K562 (cell line): ENCODE measurements around the gene CRKL. TPM values are rescaled to one million over a fixed set of nuclear protein-coding genes. Genes with fewer than 3 reads are reported as not detected.

Experiments used
- ATF7 ChIP-seq: fragments of 450-650 bp; IDR thresholded peaks from 2 replicates; pipeline ENCODE4 v1.7.1; 2014; ENCODE audit warnings: mild to moderate bottlenecking, moderate library complexity
- BMI1 ChIP-seq: fragments of 150-350 bp; IDR thresholded peaks from 2 replicates; pipeline ENCODE4 v1.6.1; 2014; ENCODE audit warnings: low read length
- CC2D1A ChIP-seq: fragments of 450-650 bp; IDR thresholded peaks from 2 replicates; pipeline ENCODE4 v1.6.1; 2017; ENCODE audit warnings: mild to moderate bottlenecking
- EHMT2 ChIP-seq: fragments of 450-650 bp; IDR thresholded peaks from 2 replicates; pipeline ENCODE4 v1.6.1; 2018; ENCODE audit warnings: antibody characterized with exemption
- FOXA3 ChIP-seq, 2 experiments: fragments of 450-650 bp in 1 of 2; sonication (generic) in 1 of 2; formaldehyde crosslinking; IDR thresholded peaks in 1 of 2; conservative IDR thresholded peaks in 1 of 2; 2 replicates each; pipeline versions ENCODE4 v1.4.0 to v1.8.0; 2020 to 2022; ENCODE audit warnings: mild to moderate bottlenecking in 2 of 2, missing genetic modification reagents in 1 of 2
- KLF1 ChIP-seq: fragments of 450-650 bp; IDR thresholded peaks from 2 replicates; pipeline ENCODE4 v1.6.1; 2016; ENCODE audit warnings: missing genetic modification characterization, missing compliant biosample characterization
- KLF13 ChIP-seq: fragments of 450-650 bp; IDR thresholded peaks from 2 replicates; pipeline ENCODE4 v1.6.1; 2016; ENCODE audit warnings: missing genetic modification characterization, low read depth, mild to moderate bottlenecking, missing compliant biosample characterization, moderate library complexity, borderline replicate concordance
- MEF2A ChIP-seq: IDR thresholded peaks from 2 replicates; pipeline ENCODE4 v1.6.1; 2011; ENCODE audit warnings: low read depth, mild to moderate bottlenecking, low read length, moderate library complexity; ENCODE audit not compliant: control insufficient read depth
- RBM22 ChIP-seq: fragments of 200-400 bp; formaldehyde crosslinking; IDR thresholded peaks from 2 replicates; pipeline ENCODE4 v1.6.1; 2018; ENCODE audit warnings: low read length, low read depth; ENCODE audit not compliant: poor library complexity, severe bottlenecking
- TAF15 ChIP-seq: fragments of 200-400 bp; formaldehyde crosslinking; IDR thresholded peaks from 2 replicates; pipeline ENCODE4 v1.6.1; 2017; ENCODE audit warnings: mild to moderate bottlenecking, low read depth, low read length, moderate library complexity
- ZBTB7A ChIP-seq: IDR thresholded peaks from 2 replicates; pipeline ENCODE4 v1.6.1; 2011; ENCODE audit warnings: low read depth, mild to moderate bottlenecking, low read length, moderate library complexity, borderline replicate concordance; ENCODE audit not compliant: control insufficient read depth
- ZFX ChIP-seq: sonication (generic); formaldehyde crosslinking; IDR thresholded peaks from 2 replicates; pipeline ENCODE4 v1.8.0; 2022; ENCODE audit warnings: mild to moderate bottlenecking, missing genetic modification reagents, moderate library complexity
- ZNF184 ChIP-seq: sonication (generic); formaldehyde crosslinking; IDR thresholded peaks from 2 replicates; pipeline ENCODE4 v1.5.0; 2020; ENCODE audit warnings: missing genetic modification reagents
- ZNF24 ChIP-seq: fragments of 450-650 bp; IDR thresholded peaks from 2 replicates; pipeline ENCODE4 v1.6.1; 2016
- ZNF778 ChIP-seq: fragments of 450-650 bp; formaldehyde crosslinking; IDR thresholded peaks from 2 replicates; pipeline ENCODE4 v1.4.0; 2020; ENCODE audit warnings: mild to moderate bottlenecking, moderate library complexity
- ZZZ3 ChIP-seq: fragments of 450-650 bp; IDR thresholded peaks from 2 replicates; pipeline ENCODE4 v1.6.1; 2016; ENCODE audit warnings: antibody characterized with exemption, mild to moderate bottlenecking, moderate library complexity
- polyA plus RNA-seq, 8 experiments: library from polyadenylated mRNA; depleted of rRNA in 4 of 8; stranded (reverse) in 5 of 8; unstranded in 3 of 8; fragments of >200 nt; fragmentation: Nextera tagmentation in 2 of 8; fragmentation: Illumina TruSeq in 1 of 8; extraction: Ambion mirVana in 2 of 8; extraction: Trizol in 1 of 8; gene quantifications; 2 replicates each; pipeline versions ENCODE4 v1.2.1 to v1.2.3, GENCODE V29; 2011 to 2014; ENCODE audit warnings: inconsistent platforms in 1 of 8, missing spikeins in 1 of 8
- total RNA-seq, 7 experiments: library from RNA; depleted of rRNA in 6 of 7; stranded (reverse); fragments of >200 nt in 6 of 7; fragmentation: Illumina TruSeq in 2 of 7; extraction: Trizol in 2 of 7; gene quantifications; 2 replicates each; pipeline versions ENCODE4 v1.2.1 to v1.2.3, GENCODE V29; 2011 to 2021; ENCODE audit warnings: low replicate concordance in 1 of 7
- TF ChIP-seq, protein P1 (sequence below): sonication (generic); formaldehyde crosslinking; IDR thresholded peaks from 2 replicates; pipeline ENCODE4 v1.8.0; 2023; ENCODE audit warnings: missing genetic modification reagents, mild to moderate bottlenecking, borderline replicate concordance
- TF ChIP-seq, protein P2 (sequence below): fragments of 250-450 bp; sonication (Bioruptor Pico); IDR thresholded peaks from 2 replicates; pipeline ENCODE4 v1.4.0; 2020; ENCODE audit warnings: mild to moderate bottlenecking, moderate library complexity, borderline replicate concordance
- TF ChIP-seq, protein P3 (sequence below): fragments of 450-650 bp; formaldehyde crosslinking; conservative IDR thresholded peaks from 2 replicates; pipeline ENCODE4 v1.4.0; 2022; ENCODE audit warnings: mild to moderate bottlenecking, missing genetic modification characterization

Gene CRKL
- total and polyA plus RNA-seq, 9 of the 15 experiments (the other 6 are each of a cell fraction or from before 2014, with no cell fraction given) = 100 to 263 (median 124) TPM

DNA sequence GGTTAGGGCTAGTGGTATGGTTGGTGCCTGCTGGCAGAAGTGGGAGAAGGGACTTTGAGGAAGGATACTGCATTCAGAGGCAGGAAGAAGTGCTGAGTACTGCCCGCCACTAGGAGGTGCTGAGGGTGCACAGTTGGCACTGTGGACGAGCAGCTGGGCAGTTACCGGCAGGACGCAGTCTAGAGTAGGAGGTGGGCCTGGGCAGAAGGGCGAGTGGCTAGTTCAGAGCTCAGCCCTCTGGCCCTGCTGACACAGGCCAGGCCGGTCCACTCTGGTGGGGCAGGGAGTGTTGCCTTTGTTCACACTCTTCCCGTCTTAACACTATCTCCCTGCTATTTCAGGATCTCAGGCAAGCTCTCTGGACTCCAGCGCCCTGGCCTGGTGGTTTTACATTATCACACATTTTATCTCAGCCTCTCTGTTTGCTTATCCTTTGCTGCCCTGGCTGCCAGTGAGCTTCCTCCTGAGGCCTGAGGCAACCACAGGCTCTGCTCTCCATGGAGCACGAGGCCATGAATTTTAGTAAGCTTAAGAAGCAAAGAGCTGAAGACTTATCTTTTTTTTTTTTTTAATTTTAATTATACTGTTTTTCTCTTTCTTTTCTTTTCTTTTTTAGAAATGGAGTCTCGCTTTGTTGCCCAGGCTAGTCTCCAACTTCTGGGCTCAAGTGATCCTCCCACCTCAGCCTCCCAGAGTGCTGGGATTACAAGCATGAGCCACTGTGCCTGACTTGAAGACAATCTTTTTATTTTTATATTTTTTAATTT, 31.5 kb upstream of the CRKL start (continued):
- TF ChIP-seq, protein P1, sequence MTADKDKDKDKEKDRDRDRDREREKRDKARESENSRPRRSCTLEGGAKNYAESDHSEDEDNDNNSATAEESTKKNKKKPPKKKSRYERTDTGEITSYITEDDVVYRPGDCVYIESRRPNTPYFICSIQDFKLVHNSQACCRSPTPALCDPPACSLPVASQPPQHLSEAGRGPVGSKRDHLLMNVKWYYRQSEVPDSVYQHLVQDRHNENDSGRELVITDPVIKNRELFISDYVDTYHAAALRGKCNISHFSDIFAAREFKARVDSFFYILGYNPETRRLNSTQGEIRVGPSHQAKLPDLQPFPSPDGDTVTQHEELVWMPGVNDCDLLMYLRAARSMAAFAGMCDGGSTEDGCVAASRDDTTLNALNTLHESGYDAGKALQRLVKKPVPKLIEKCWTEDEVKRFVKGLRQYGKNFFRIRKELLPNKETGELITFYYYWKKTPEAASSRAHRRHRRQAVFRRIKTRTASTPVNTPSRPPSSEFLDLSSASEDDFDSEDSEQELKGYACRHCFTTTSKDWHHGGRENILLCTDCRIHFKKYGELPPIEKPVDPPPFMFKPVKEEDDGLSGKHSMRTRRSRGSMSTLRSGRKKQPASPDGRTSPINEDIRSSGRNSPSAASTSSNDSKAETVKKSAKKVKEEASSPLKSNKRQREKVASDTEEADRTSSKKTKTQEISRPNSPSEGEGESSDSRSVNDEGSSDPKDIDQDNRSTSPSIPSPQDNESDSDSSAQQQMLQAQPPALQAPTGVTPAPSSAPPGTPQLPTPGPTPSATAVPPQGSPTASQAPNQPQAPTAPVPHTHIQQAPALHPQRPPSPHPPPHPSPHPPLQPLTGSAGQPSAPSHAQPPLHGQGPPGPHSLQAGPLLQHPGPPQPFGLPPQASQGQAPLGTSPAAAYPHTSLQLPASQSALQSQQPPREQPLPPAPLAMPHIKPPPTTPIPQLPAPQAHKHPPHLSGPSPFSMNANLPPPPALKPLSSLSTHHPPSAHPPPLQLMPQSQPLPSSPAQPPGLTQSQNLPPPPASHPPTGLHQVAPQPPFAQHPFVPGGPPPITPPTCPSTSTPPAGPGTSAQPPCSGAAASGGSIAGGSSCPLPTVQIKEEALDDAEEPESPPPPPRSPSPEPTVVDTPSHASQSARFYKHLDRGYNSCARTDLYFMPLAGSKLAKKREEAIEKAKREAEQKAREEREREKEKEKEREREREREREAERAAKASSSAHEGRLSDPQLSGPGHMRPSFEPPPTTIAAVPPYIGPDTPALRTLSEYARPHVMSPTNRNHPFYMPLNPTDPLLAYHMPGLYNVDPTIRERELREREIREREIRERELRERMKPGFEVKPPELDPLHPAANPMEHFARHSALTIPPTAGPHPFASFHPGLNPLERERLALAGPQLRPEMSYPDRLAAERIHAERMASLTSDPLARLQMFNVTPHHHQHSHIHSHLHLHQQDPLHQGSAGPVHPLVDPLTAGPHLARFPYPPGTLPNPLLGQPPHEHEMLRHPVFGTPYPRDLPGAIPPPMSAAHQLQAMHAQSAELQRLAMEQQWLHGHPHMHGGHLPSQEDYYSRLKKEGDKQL (CRISPR knock-in tag) = 0 out of 2 replicates have a peak, but pooled peaks have one; percentile 60
- TF ChIP-seq KLF1 (tag) = 0 out of 2 replicates have a peak, but pooled peaks have one; percentile 11
- TF ChIP-seq FOXA3 (CRISPR knock-in tag; conservative IDR thresholded peaks at IDR 0.05 in 1 of 2, IDR thresholded peaks at IDR 0.05 in 1 of 2) = peak; percentile 81 to 87
- TF ChIP-seq ZZZ3 = no peak
- peak; percentile 93 for TF ChIP-seq ZNF24
- peak; percentile 88 for TF ChIP-seq ZFX (CRISPR knock-in tag)
- TF ChIP-seq KLF13 (tag) = peak; percentile 96
- peak; percentile 77 for TF ChIP-seq ZBTB7A
- TF ChIP-seq BMI1 = peak; percentile 49; the same call in 1 of the 2 replicates
- TF ChIP-seq EHMT2 = peak; percentile 82
- TF ChIP-seq RBM22 = no peak
- TF ChIP-seq CC2D1A = peak; percentile 99
- TF ChIP-seq, protein P2, sequence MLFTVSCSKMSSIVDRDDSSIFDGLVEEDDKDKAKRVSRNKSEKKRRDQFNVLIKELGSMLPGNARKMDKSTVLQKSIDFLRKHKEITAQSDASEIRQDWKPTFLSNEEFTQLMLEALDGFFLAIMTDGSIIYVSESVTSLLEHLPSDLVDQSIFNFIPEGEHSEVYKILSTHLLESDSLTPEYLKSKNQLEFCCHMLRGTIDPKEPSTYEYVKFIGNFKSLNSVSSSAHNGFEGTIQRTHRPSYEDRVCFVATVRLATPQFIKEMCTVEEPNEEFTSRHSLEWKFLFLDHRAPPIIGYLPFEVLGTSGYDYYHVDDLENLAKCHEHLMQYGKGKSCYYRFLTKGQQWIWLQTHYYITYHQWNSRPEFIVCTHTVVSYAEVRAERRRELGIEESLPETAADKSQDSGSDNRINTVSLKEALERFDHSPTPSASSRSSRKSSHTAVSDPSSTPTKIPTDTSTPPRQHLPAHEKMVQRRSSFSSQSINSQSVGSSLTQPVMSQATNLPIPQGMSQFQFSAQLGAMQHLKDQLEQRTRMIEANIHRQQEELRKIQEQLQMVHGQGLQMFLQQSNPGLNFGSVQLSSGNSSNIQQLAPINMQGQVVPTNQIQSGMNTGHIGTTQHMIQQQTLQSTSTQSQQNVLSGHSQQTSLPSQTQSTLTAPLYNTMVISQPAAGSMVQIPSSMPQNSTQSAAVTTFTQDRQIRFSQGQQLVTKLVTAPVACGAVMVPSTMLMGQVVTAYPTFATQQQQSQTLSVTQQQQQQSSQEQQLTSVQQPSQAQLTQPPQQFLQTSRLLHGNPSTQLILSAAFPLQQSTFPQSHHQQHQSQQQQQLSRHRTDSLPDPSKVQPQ = no peak
- TF ChIP-seq, protein P3, sequence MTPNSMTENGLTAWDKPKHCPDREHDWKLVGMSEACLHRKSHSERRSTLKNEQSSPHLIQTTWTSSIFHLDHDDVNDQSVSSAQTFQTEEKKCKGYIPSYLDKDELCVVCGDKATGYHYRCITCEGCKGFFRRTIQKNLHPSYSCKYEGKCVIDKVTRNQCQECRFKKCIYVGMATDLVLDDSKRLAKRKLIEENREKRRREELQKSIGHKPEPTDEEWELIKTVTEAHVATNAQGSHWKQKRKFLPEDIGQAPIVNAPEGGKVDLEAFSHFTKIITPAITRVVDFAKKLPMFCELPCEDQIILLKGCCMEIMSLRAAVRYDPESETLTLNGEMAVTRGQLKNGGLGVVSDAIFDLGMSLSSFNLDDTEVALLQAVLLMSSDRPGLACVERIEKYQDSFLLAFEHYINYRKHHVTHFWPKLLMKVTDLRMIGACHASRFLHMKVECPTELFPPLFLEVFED = peak; percentile 94
- TF ChIP-seq ATF7 = peak; percentile 97
- TF ChIP-seq MEF2A = no peak; the same call in none of the 2 replicates
- TF ChIP-seq ZNF184 (CRISPR knock-in tag) = no peak
- no peak for TF ChIP-seq ZNF778 (CRISPR knock-in tag)
- no peak for TF ChIP-seq TAF15
